SW 1271 (cell line): ENCODE measurements around the gene UBN1.

ENCODE experiments used
- DNase-seq, 2 experiments: peaks; one replicate each; lab custom pipeline; 2025; lab: John Stamatoyannopoulos, UW

The UBN1 gene, protein sequence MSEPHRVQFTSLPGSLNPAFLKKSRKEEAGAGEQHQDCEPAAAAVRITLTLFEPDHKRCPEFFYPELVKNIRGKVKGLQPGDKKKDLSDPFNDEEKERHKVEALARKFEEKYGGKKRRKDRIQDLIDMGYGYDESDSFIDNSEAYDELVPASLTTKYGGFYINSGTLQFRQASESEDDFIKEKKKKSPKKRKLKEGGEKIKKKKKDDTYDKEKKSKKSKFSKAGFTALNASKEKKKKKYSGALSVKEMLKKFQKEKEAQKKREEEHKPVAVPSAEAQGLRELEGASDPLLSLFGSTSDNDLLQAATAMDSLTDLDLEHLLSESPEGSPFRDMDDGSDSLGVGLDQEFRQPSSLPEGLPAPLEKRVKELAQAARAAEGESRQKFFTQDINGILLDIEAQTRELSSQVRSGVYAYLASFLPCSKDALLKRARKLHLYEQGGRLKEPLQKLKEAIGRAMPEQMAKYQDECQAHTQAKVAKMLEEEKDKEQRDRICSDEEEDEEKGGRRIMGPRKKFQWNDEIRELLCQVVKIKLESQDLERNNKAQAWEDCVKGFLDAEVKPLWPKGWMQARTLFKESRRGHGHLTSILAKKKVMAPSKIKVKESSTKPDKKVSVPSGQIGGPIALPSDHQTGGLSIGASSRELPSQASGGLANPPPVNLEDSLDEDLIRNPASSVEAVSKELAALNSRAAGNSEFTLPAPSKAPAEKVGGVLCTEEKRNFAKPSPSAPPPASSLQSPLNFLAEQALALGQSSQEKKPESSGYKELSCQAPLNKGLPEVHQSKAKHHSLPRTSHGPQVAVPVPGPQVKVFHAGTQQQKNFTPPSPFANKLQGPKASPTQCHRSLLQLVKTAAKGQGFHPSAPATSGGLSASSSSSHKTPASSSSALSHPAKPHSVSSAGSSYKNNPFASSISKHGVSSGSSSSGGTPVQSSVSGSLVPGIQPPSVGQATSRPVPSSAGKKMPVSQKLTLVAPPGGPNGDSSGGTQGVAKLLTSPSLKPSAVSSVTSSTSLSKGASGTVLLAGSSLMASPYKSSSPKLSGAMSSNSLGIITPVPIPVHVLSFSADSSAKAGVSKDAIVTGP (N-terminal part only)

GRCh38 chr16:4846901-4847773 lies at the start of gene UBN1, which contains the start of gene GLYR1:
UBN1 (plus strand) TSS chr16:4847481; CDS start chr16:4852918, 5,437 bp downstream.
GLYR1 (minus strand) TSS chr16:4847288; CDS start chr16:4847265, 23 bp downstream.
- DNase-seq, result peak; percentile 56 to 86

DNA sequence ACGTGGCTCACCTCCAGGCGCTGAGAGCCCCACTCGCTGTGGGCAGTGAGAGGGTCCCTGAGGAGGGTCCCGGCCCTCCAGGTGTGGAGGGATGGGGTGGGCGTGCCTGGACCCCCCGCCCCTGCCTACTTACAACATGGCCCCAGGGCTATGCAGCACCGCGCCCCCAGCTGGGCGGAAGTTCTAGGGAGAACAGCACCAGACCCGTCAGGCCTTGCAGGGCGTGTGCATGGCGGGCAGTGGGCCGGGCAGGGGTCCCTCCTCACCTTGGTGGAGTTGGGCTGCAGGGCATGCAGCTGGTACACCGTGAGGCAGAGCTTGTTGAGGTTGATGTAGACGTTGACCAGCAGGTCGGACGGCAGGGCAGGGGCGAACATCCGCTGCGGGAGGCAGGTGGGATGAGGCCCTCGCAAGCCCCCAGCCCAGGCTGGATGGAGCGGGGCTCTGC lies 49.5 kb upstream of the UBN1 start:
- DNase-seq, result no peak

- no peak for DNase-seq
Observed at GRCh38 chr16:4798456-4798855, 48.8 kb upstream of the UBN1 start.

DNA sequence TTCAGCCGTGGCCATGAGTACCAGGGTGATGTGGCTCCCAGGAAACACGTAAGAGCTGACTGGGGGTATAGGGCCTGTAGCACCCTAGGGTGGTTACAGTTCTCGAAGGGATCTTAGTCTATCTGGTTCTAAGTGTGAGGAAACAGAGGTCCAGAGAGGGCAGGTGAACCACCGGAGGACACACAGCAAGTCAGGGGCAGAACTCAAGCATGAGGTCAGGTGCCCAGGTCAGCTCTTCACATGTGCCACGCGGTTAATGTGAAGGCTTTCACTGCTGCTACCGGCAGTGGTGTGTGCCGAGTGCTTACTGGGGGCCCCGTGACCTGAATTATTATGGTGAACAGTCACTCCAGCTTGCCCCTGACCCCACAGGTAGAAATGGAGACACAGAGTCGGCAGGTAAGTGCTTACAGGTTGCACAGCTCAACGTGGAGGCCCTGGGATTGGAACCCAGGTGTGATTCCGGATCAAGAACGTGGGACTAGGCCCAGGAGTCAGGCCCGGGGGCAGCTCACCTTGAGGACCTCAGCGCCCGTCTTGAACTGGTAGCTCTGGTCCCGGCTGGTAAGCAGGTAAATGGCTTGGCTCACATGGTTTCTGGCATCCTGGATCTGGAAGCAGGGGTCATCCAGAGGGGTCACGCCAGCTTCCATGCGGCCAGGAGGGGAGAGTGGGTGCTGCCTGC lies 48.0 kb upstream of the UBN1 start:
- no peak for DNase-seq

GRCh38 chr16:4800290-4801041 lies 46.8 kb upstream of the UBN1 start:
- no peak for DNase-seq

DNA sequence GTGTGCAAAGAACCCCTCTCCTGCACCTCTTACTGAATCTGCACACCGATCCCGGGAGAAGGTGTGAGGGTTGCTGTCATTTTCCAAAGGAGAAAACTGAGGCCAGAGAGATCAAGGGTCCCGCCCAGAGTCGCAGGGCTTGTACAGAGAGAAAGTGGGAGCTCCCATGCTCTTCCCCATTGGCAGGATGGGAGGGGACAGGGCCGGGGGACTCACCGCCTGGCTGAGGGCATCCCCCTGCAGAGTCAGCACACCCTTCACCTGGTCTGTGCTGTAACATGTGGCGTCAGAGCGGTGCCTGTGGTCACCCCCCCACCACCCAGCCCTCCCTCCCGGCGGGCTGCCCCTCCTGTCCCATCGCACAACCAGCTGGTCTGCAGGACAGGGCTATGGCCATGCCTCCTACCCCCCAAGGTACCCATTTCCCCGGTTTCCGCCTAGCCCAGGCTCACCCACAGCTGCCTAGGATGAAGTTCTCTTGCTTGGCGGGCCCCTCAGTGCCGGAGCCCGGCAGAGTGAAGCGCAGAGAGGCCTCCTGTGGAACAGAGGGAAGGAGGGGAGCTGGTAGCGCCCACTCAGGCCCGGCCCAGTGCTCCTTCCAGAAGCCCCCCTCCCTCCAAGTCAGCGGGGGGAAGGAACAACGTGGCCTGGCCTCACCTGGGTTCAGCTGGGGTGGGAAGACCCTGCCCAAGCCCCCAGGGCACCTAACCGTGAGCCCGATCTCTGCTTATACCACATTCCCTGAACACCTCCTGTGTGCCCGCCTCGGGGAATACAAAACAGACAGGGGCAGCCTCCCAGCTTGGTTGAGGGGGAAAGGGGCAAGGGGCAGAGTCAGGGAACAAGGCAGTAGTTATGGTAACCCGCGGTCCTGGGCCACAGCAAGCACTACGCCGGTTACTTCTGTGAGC lies 46.0 kb upstream of the UBN1 start:
- no peak for DNase-seq

DNA sequence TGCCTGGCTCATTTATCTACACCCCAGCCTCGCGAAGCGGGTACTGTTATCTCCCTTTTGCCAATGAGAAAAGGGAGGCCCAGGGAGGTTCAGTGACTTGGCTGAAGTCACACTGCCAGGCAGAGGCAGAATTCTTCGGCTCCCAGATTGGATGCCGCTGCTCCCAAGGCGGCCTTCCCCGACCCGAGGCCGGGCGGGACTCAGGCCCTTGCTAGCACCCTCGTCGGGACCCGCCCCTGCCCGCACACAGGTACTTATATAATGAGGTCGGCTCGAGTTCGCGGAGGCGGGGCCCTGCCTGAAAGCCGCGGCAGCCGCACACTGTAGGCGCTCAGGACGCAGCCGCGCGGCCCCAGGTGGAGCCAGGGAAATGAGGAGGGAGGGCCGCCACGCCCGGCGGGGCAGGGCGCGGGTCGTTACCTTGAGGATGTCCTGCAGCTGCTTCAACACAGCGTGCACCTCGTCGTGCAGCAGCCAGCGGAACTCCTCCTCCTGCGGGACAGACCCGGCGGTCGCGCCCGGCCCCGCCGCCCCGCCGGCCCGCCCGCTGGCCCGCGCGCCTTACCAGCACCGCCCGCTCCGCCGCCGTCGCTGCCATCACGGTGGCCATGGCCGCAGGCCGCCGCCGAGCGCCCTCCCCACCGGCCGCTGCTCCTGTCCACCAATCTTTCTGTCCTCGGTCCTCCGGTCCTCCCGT lies 45.2 kb upstream of the UBN1 start, which contains the start of gene ROGDI:
Gene ROGDI (minus strand): TSS at position 672 of the 697 bp plus-strand sequence. CDS start 62 bp downstream, at position 610.
- DNase-seq, result peak; percentile 28 to 46

- peak; percentile 59 to 84 for DNase-seq
Observed at GRCh38 chr16:4802659-4803287, 44.5 kb upstream of the UBN1 start.

DNA sequence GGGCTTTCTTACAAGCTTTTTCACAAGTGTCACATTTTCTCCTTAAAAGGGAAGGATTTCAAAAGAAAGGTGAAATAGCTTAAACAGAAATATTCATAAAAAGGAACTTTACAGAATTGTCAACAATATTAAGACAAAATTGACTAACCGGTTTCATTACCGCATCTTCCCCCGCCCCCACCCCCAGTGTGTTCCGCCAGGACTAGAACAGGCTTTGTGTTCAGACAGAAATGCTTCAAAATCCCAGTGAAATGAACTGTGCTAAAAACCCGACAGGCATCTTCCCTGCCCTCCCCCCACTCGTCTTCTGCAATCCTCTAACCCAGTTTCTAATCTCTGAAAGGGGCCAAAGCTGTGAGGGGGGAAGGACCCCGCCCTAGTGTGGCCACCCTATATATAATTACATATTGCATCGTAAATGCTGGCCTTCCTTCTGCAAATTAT lies 43.9 kb upstream of the UBN1 start:
- no peak for DNase-seq

DNA sequence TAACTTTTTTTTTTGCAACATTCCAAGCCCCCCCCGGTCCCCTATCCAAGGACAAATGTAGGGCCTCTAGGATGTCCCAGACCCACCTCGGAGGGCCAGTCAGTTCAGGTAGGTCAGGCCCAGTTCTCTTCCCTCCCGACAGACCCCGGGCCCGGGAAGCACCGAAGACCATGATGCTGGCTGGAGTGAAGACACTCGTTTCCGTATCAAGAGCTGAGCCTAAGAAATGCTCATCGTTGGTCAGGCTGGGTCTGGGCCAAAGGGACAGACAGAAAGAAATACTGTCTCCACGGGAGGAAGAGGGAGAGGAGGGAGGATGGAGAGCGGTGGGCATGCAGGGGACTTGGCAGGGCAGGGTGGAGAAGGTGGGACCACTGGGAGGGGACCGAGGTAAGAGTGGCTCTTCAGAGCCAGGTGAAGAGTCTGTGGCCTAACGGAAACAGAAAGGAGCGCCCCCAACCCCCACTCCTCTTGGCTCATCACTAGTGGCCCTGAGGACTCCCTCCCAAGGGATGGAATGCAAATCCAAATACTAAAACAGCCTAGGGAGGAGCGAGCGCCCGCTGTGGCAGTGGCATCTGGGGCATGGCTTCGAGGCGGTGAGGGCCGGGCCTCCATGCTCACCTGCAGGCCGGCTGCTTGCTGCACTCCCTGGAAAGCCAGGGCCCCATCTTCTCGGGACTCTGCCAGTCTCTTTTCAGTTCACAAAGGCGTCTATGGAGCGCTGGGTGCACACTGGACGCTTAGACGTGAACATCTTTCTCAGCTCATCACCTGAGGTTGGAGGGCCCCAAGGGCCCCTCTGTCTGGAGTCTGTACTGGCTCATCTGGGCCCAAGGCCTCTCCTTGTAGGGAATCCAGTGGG lies 43.2 kb upstream of the UBN1 start:
- DNase-seq, result no peak

DNA sequence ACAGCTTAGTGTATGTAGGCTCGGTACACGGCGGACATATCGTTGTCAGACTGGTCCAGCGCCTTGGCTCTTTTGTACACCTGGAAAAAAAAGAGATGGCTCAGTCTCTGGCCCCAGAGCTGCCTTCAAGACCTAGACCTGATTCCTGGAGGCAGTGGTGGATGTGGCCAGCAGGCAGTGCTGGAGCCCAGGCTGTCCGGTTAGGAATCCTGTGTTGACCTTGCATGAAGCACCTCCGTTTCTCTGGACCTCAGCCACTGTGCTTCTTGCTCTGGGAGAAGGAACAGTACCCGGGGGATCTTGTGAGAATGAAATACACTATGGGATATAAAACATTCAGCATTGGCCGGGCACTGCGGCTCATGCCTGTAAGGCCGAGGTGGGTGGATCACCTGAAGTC lies 42.0 kb upstream of the UBN1 start:
- no peak for DNase-seq

- DNase-seq, result no peak
Observed at GRCh38 chr16:4806280-4806679, 41.0 kb upstream of the UBN1 start.

- no peak for DNase-seq
Observed at GRCh38 chr16:4811242-4811641, 36.0 kb upstream of the UBN1 start.

DNA sequence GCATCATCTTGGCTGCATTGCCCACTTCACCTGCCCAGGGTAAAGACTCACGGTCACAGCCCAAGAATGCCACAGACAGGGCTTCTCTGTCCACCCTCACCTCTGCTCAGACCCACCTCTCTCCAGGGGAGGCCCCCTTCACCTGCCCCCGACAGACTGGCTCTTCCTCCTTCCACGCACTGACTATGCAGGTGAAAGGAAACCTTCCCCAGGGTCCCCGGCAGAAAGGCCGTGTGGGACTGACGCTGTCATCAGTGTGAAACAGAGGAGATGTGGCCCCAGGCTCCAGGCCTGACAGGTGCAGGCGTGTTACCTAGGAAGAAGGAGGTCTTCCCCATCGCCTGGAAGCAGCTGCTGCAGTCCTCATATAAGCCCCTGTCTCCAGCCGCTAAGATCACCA lies 35.5 kb upstream of the UBN1 start:
- no peak for DNase-seq

GRCh38 chr16:4813251-4814003 lies 33.9 kb upstream of the UBN1 start:
- no peak for DNase-seq

DNA sequence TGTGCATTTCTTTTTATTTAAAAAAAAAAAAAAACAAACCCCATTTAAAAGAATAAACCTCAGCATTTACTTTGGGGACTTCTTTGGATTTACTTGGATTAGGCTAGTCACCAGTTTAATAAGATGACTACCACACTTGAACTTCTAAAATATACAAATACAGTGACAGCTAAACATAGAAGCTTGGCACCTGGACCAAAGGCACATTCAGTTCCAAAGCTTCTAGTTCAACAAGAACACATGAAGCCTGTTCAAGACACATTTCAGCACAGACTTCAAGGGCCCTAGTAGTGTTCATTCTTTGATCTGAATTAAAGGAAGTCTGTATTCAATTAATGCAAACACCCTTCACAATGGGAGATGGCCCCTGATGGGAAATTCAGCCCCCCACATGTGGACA lies 33.2 kb upstream of the UBN1 start:
- no peak for DNase-seq
